Neural cell (in vitro differentiated cells): Measurements from ENCODE around the gene CHURC1.

ENCODE experiments used
- EP300 ChIP-seq: fragments of 450-650 bp; conservative IDR thresholded peaks from 2 replicates; pipeline ENCODE4 v1.6.1; 2014; ENCODE audit warnings: antibody characterized with exemption, mild to moderate bottlenecking, moderate library complexity; ENCODE audit not compliant: poor library complexity, severe bottlenecking
- EZH2 ChIP-seq: fragments of 200-600, 300-800 bp; shearing (Covaris generic), sonication (generic); IDR thresholded peaks from 2 replicates; pipeline ENCODE4 v1.6.1; 2014; ENCODE audit warnings: antibody characterized with exemption, low read length, borderline replicate concordance, mild to moderate bottlenecking; ENCODE audit not compliant: insufficient read depth, poor library complexity, severe bottlenecking
- MXI1 ChIP-seq: fragments of 450-650 bp; conservative IDR thresholded peaks from 2 replicates; pipeline ENCODE4 v1.6.1; 2014; ENCODE audit warnings: antibody characterized with exemption, mild to moderate bottlenecking; ENCODE audit not compliant: poor library complexity, severe bottlenecking
- POLR2AphosphoS5 ChIP-seq: IDR thresholded peaks from 2 replicates; pipeline ENCODE4 v1.6.1; 2012
- RAD21 ChIP-seq: fragments of 450-650 bp; conservative IDR thresholded peaks from 2 replicates; pipeline ENCODE4 v1.6.1; 2014; ENCODE audit warnings: antibody characterized with exemption, mild to moderate bottlenecking, moderate library complexity
- TAF1 ChIP-seq: IDR thresholded peaks from 2 replicates; pipeline ENCODE4 v1.6.1; 2012; ENCODE audit warnings: low read depth
- TF ChIP-seq, protein P1 (sequence below): fragments of 450-650 bp; IDR thresholded peaks from 2 replicates; pipeline ENCODE4 v1.5.1; 2014; ENCODE audit warnings: antibody characterized with exemption, mild to moderate bottlenecking, moderate library complexity; ENCODE audit not compliant: poor library complexity, severe bottlenecking

DNA sequence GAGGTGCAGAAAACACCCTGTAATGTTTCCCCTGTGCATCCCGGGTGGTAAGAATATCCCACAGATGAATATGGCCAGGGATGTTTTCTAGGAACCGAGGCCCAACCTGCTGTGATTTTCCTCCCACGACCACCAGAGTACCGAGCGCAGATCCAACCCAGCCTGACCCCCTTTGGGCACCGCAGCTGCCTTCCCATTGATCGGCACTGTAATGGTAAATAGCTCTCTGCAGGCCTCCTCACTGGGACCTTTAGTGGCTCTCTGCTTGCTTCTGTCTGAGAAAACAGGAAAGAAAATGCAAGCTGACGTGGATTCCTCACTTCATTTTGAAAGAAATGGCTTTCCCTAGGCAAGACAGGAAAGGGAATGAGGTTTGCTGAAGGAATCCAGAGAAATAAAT lies 60.3 kb downstream of the CHURC1 start:
- TF ChIP-seq EZH2 (no peak), RAD21 (no peak), MXI1 (no peak), EP300 (no peak), TAF1 (no peak), POLR2AphosphoS5 (no peak)
- TF ChIP-seq, protein P1, sequence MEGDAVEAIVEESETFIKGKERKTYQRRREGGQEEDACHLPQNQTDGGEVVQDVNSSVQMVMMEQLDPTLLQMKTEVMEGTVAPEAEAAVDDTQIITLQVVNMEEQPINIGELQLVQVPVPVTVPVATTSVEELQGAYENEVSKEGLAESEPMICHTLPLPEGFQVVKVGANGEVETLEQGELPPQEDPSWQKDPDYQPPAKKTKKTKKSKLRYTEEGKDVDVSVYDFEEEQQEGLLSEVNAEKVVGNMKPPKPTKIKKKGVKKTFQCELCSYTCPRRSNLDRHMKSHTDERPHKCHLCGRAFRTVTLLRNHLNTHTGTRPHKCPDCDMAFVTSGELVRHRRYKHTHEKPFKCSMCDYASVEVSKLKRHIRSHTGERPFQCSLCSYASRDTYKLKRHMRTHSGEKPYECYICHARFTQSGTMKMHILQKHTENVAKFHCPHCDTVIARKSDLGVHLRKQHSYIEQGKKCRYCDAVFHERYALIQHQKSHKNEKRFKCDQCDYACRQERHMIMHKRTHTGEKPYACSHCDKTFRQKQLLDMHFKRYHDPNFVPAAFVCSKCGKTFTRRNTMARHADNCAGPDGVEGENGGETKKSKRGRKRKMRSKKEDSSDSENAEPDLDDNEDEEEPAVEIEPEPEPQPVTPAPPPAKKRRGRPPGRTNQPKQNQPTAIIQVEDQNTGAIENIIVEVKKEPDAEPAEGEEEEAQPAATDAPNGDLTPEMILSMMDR = no peak
